Measurements from ENCODE around the gene TMEM127.

- TF ChIP-seq CTCF (IDR thresholded peaks at IDR 0.05) (no peak), POLR2AphosphoS5 (IDR thresholded peaks at IDR 0.05) (no peak), POLR2A (IDR thresholded peaks at IDR 0.05) (no peak)
Measured at GRCh38 chr2:96225016-96225533, 40.7 kb downstream of the TMEM127 start.
